HepG2 (cell line): ENCODE results near the gene CHMP6. TPM values are rescaled to one million over a fixed set of nuclear protein-coding genes. Genes with fewer than 3 reads are reported as not detected.

Experiments used
- BATF2 ChIP-seq: sonication (generic); formaldehyde crosslinking; IDR thresholded peaks from 2 replicates; pipeline ENCODE4 v1.8.0; 2022; ENCODE audit warnings: mild to moderate bottlenecking, missing genetic modification reagents, moderate library complexity
- CBX5 ChIP-seq: sonication (generic); formaldehyde crosslinking; IDR thresholded peaks from 2 replicates; pipeline ENCODE4 v1.4.0; 2020; ENCODE audit warnings: missing genetic modification reagents, borderline replicate concordance
- CCDC6 ChIP-seq: sonication (generic); formaldehyde crosslinking; IDR thresholded peaks from 2 replicates; pipeline ENCODE4 v1.8.1; 2022; ENCODE audit warnings: mild to moderate bottlenecking, missing genetic modification reagents, moderate library complexity
- FOXK2 ChIP-seq: fragments of 450-650 bp; IDR thresholded peaks from 2 replicates; pipeline ENCODE4 v1.6.1; 2016
- HNRNPL ChIP-seq: fragments of 200-400 bp; formaldehyde crosslinking; IDR thresholded peaks from 2 replicates; pipeline ENCODE4 v1.6.1; 2017; ENCODE audit warnings: mild to moderate bottlenecking, low read depth, low read length
- LBX2 ChIP-seq: sonication (generic); formaldehyde crosslinking; IDR thresholded peaks from 2 replicates; pipeline ENCODE4 v1.5.0; 2020; ENCODE audit warnings: missing genetic modification reagents, mild to moderate bottlenecking, borderline replicate concordance
- MBD4 ChIP-seq: IDR thresholded peaks from 2 replicates; pipeline ENCODE4 v1.6.1; 2012; ENCODE audit warnings: low read length, inconsistent platforms, borderline replicate concordance
- MIER3 ChIP-seq: IDR thresholded peaks from 2 replicates; pipeline ENCODE4 v1.6.1; 2016; ENCODE audit warnings: missing compliant biosample characterization, borderline replicate concordance
- NR2C2 ChIP-seq: sonication (generic); formaldehyde crosslinking; IDR thresholded peaks from 2 replicates; pipeline ENCODE4 v1.4.0; 2020; ENCODE audit warnings: missing genetic modification reagents, mild to moderate bottlenecking, moderate library complexity, borderline replicate concordance
- SAFB2 ChIP-seq: sonication (generic); formaldehyde crosslinking; IDR thresholded peaks from 2 replicates; pipeline ENCODE4 v1.5.1; 2020; ENCODE audit warnings: missing genetic modification reagents, low read depth, mild to moderate bottlenecking, borderline replicate concordance
- TOPORS ChIP-seq: sonication (generic); formaldehyde crosslinking; IDR thresholded peaks from 2 replicates; pipeline ENCODE4 v1.8.0; 2023; ENCODE audit warnings: mild to moderate bottlenecking, missing genetic modification reagents
- ZBTB8A ChIP-seq: sonication (generic); formaldehyde crosslinking; IDR thresholded peaks from 2 replicates; pipeline ENCODE4 v1.4.0; 2020; ENCODE audit warnings: mild to moderate bottlenecking, low read depth, missing genetic modification reagents, borderline replicate concordance
- ZFY ChIP-seq: sonication (generic); formaldehyde crosslinking; IDR thresholded peaks from 2 replicates; pipeline ENCODE4 v1.4.0; 2020; ENCODE audit warnings: missing genetic modification reagents
- ZIK1 ChIP-seq: sonication (generic); formaldehyde crosslinking; IDR thresholded peaks from 2 replicates; pipeline ENCODE4 v1.5.0; 2020; ENCODE audit warnings: mild to moderate bottlenecking, low read depth, missing genetic modification reagents, borderline replicate concordance
- ZNF136 ChIP-seq: sonication (generic); formaldehyde crosslinking; IDR thresholded peaks from 2 replicates; pipeline ENCODE4 v1.8.1; 2022; ENCODE audit warnings: low read depth, mild to moderate bottlenecking, moderate library complexity, missing genetic modification reagents
- ZNF367 ChIP-seq: sonication (generic); formaldehyde crosslinking; IDR thresholded peaks from 2 replicates; pipeline ENCODE4 v1.4.0; 2020; ENCODE audit warnings: missing genetic modification reagents, borderline replicate concordance
- ZNF629 ChIP-seq: sonication (generic); formaldehyde crosslinking; conservative IDR thresholded peaks from 2 replicates; pipeline ENCODE4 v1.5.0; 2020; ENCODE audit warnings: missing genetic modification reagents
- ZNF646 ChIP-seq: sonication (generic); formaldehyde crosslinking; IDR thresholded peaks from 2 replicates; pipeline ENCODE4 v1.9.0; 2021; ENCODE audit warnings: mild to moderate bottlenecking, missing genetic modification reagents
- ZNF704 ChIP-seq: sonication (generic); formaldehyde crosslinking; IDR thresholded peaks from 2 replicates; pipeline ENCODE4 v1.8.1; 2023; ENCODE audit warnings: mild to moderate bottlenecking, inconsistent platforms, moderate library complexity, missing genetic modification reagents, borderline replicate concordance
- ZNF816 ChIP-seq: sonication (generic); formaldehyde crosslinking; IDR thresholded peaks from 2 replicates; pipeline ENCODE4 v1.8.0; 2022; ENCODE audit warnings: missing genetic modification reagents, mild to moderate bottlenecking, borderline replicate concordance
- ZNF841 ChIP-seq: sonication (generic); formaldehyde crosslinking; IDR thresholded peaks from 2 replicates; pipeline ENCODE4 v1.8.1; 2023; ENCODE audit warnings: missing genetic modification reagents, borderline replicate concordance
- polyA plus RNA-seq, 8 experiments: library from polyadenylated mRNA; depleted of rRNA in 3 of 8; stranded (reverse) in 7 of 8; unstranded in 1 of 8; fragments of >200 nt; fragmentation: Illumina TruSeq in 4 of 8; extraction: Trizol in 4 of 8; gene quantifications; 2 replicates each; pipeline versions ENCODE4 v1.2.1 to v1.2.3, GENCODE V29; 2011 to 2016; ENCODE audit warnings: low read depth in 4 of 8, missing spikeins in 1 of 8, mixed read lengths in 1 of 8; ENCODE audit not compliant: insufficient read depth in 1 of 8
- total RNA-seq, 5 experiments: library from RNA; depleted of rRNA; stranded (reverse); fragments of >200 nt; fragmentation: Illumina TruSeq; extraction: Trizol; gene quantifications; 2 replicates each; pipeline ENCODE4 v1.2.3, GENCODE V29; 2016; ENCODE audit warnings: low read depth in 1 of 5

The CHMP6 gene
- total and polyA plus RNA-seq, 2 of the 13 experiments (the other 11 are each of a cell fraction or from before 2014, with no cell fraction given) = 11.1 to 24.2 TPM

- TF ChIP-seq CBX5 (CRISPR knock-in tag) (0 out of 2 replicates have a peak, but pooled peaks have one; percentile 23), ZNF629 (CRISPR knock-in tag) (no peak), BATF2 (no peak), NR2C2 (CRISPR knock-in tag) (peak; percentile 60; the same call in 1 of the 2 replicates), ZNF646 (CRISPR knock-in tag) (no peak), ZIK1 (CRISPR knock-in tag) (no peak), ZNF367 (CRISPR knock-in tag) (no peak), ZNF136 (no peak), MBD4 (no peak), ZNF704 (CRISPR knock-in tag) (no peak), LBX2 (no peak), TOPORS (CRISPR knock-in tag) (peak; percentile 6; the same call in 1 of the 2 replicates), CCDC6 (CRISPR knock-in tag) (peak; percentile 65; the same call in 1 of the 2 replicates), FOXK2 (no peak), SAFB2 (CRISPR knock-in tag) (no peak), ZFY (CRISPR knock-in tag) (peak; percentile 90), MIER3 (CRISPR knock-in tag) (no peak), ZBTB8A (CRISPR knock-in tag) (no peak), HNRNPL (0 out of 2 replicates have a peak, but pooled peaks have one; percentile 32), ZNF816 (peak; percentile 79; the same call in 1 of the 2 replicates), ZNF841 (CRISPR knock-in tag) (no peak)
These were observed at the start of gene CHMP6 (continued) for GRCh38 chr17:80991645-80992076.
